ENCODE measurements around the gene TSPAN15. TPM values are rescaled to one million over a fixed set of nuclear protein-coding genes. Genes with fewer than 3 reads are reported as not detected.

Gene TSPAN15
- total RNA-seq, 1 experiment from 2014 or later = 108 TPM

DNA sequence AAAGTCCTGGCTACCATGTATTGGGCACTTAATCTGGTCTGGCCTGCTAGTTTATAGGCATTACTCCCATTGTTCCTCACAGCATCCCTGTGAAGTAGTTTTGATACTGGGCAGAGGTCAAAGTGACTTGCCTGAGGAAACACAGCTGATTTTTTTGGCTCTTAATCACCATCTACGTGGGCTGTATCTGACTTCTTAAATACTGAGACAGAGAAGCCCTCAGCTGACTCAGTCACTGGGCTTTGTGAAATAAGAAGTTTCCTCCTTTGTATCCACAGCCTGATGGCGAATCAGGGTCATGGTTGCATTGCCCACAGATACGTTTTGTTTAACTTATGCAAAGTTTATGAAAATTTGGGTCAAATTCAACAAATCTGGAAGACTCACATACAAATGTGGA is 47.7 kb upstream of the TSPAN15 start:
- H3K4me1 ChIP-seq (replicated peaks; ENCODE audit: insufficient read depth) = peaks cover 7% of the 10 kb centered on the region
- DNase-seq = no peak
- H3K27ac ChIP-seq = no peak overlapping the region
- H3K79me2 ChIP-seq (ENCODE audit: low read depth) = no peaks in the 10 kb centered on the region
- no peaks in the 10 kb centered on the region for H3K27me3 ChIP-seq (ENCODE audit: insufficient read depth, low read depth)
- no peaks in the 10 kb centered on the region for H3K9me3 ChIP-seq (ENCODE audit: insufficient read depth, low read depth)
- no peaks in the 10 kb centered on the region for H3K36me3 ChIP-seq (ENCODE audit: low read depth)
- H3K4me3 ChIP-seq = no peak overlapping the region
- intact Hi-C loops (cut with micrococcal nuclease; ENCODE audit: unreplicated experiment) = loop anchor here (10.0 kb wide), 2 partner anchors 311 to 599 kb away; no protein-coding TSS in a partner anchor
- BruUV-seq (replicated peaks) = no TSS peak
- no peak overlapping the region for H2AFZ ChIP-seq
- H4K20me1 ChIP-seq (ENCODE audit: insufficient read depth) = no peaks in the 10 kb centered on the region
- no peak overlapping the region for H3K4me2 ChIP-seq
- TF ChIP-seq, protein P1, sequence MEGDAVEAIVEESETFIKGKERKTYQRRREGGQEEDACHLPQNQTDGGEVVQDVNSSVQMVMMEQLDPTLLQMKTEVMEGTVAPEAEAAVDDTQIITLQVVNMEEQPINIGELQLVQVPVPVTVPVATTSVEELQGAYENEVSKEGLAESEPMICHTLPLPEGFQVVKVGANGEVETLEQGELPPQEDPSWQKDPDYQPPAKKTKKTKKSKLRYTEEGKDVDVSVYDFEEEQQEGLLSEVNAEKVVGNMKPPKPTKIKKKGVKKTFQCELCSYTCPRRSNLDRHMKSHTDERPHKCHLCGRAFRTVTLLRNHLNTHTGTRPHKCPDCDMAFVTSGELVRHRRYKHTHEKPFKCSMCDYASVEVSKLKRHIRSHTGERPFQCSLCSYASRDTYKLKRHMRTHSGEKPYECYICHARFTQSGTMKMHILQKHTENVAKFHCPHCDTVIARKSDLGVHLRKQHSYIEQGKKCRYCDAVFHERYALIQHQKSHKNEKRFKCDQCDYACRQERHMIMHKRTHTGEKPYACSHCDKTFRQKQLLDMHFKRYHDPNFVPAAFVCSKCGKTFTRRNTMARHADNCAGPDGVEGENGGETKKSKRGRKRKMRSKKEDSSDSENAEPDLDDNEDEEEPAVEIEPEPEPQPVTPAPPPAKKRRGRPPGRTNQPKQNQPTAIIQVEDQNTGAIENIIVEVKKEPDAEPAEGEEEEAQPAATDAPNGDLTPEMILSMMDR (conservative IDR thresholded peaks at IDR 0.05) = no peak
- TF ChIP-seq EZH2 (IDR thresholded peaks at IDR 0.05; ENCODE audit: low read depth) = no peak
- H3F3A ChIP-seq (ENCODE audit: insufficient read depth, low read depth) = peaks cover 21% of the 10 kb centered on the region; the same call in 1 of the 2 replicates
- ChIA-PET CTCF (interaction anchor here (0.5 to 0.8 kb wide), 2 partner anchors 165 to 168 kb away, joined by 3 to 5 read pairs; no protein-coding TSS in a partner anchor), POLR2A (ENCODE audit: unreplicated experiment) (no interaction called here)
- no peaks in the 10 kb centered on the region for H3K9me2 ChIP-seq (ENCODE audit: insufficient read depth)

DNA sequence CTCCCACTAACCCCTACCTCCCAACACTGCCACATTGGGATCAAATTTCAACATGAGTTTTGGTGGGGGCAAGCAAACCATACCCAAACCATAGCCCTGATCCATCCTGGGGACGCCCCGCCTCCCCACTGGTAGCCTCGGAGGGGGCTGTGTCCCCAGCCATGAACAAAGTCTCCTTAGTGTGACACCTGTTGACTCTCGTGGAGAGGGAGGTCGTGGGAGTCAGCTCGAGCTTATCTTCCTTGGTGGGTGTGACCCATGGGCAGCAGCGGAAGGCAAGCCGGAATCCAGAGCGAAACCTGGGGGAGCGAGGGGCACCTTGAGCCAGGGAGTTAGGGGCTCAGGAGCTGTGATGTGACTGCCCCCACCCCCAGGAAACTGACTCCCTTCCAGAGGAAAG is 46.5 kb upstream of the TSPAN15 start:
- Histone ChIP-seq H3K9me3 (ENCODE audit: insufficient read depth, low read depth) (no peaks in the 10 kb centered on the region), H3K27me3 (ENCODE audit: insufficient read depth, low read depth) (no peaks in the 10 kb centered on the region), H3K9me2 (ENCODE audit: insufficient read depth) (no peaks in the 10 kb centered on the region), H2AFZ (no peak overlapping the region), H3K4me1 (replicated peaks; ENCODE audit: insufficient read depth) (peaks cover 14% of the 10 kb centered on the region), H3K36me3 (ENCODE audit: low read depth) (no peaks in the 10 kb centered on the region), H3K4me2 (no peak overlapping the region), H3K4me3 (no peak overlapping the region), H3F3A (ENCODE audit: insufficient read depth, low read depth) (peaks cover 21% of the 10 kb centered on the region; the same call in 1 of the 2 replicates), H3K27ac (no peak overlapping the region), H3K79me2 (ENCODE audit: low read depth) (no peaks in the 10 kb centered on the region), H4K20me1 (ENCODE audit: insufficient read depth) (no peaks in the 10 kb centered on the region)
- ChIA-PET POLR2A (ENCODE audit: unreplicated experiment) (no interaction called here), CTCF (no interaction called here)
- no peak for TF ChIP-seq EZH2 (IDR thresholded peaks at IDR 0.05; ENCODE audit: low read depth)
- TF ChIP-seq, protein P1 (conservative IDR thresholded peaks at IDR 0.05) = no peak
- no peak for DNase-seq
- intact Hi-C loops (cut with micrococcal nuclease; ENCODE audit: unreplicated experiment) = loop anchor here (5.0 to 10.0 kb wide), 5 partner anchors 167 to 600 kb away; partner anchors contain the start of gene KIFBP
- no TSS peak for BruUV-seq (replicated peaks)

DNA sequence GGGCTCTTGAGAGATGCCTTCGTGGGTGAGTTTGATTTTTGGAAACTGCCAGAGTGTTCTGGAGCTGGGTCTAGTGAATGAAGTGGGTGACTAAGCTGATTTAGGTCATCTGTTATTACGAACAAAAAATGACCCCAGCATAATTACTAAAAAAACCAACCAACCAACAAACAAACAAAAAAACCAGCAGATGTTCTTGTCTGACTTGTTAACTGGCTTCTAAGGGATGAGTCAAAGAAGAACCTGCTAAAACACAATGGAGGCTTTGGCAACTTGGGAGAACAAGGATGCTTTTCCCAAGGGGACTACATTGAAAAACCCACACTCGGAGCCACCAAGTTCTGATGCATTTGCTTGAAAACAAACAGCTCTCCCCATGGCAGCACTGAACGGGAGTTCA is 46.0 kb upstream of the TSPAN15 start:
- Histone ChIP-seq H3K9me3 (ENCODE audit: insufficient read depth, low read depth) (no peaks in the 10 kb centered on the region), H3K4me2 (no peak overlapping the region), H3K36me3 (ENCODE audit: low read depth) (no peaks in the 10 kb centered on the region), H3F3A (ENCODE audit: insufficient read depth, low read depth) (peaks cover 21% of the 10 kb centered on the region; the same call in 1 of the 2 replicates), H2AFZ (no peak overlapping the region), H3K9me2 (ENCODE audit: insufficient read depth) (no peaks in the 10 kb centered on the region), H3K27ac (no peak overlapping the region), H4K20me1 (ENCODE audit: insufficient read depth) (no peaks in the 10 kb centered on the region), H3K79me2 (ENCODE audit: low read depth) (no peaks in the 10 kb centered on the region), H3K4me3 (no peak overlapping the region), H3K4me1 (replicated peaks; ENCODE audit: insufficient read depth) (peaks cover 14% of the 10 kb centered on the region), H3K27me3 (ENCODE audit: insufficient read depth, low read depth) (no peaks in the 10 kb centered on the region)
- CTCF ChIA-PET = interaction anchor here (0.6 to 1.1 kb wide), 2 partner anchors 52 to 232 kb away, joined by 3 to 8 read pairs; no protein-coding TSS in a partner anchor
- BruUV-seq (replicated peaks) = no TSS peak
- intact Hi-C loops (cut with micrococcal nuclease; ENCODE audit: unreplicated experiment) = loop anchor here (5.0 to 10.0 kb wide), 5 partner anchors 168 to 600 kb away; partner anchors contain the start of gene KIFBP
- no peak for TF ChIP-seq EZH2 (IDR thresholded peaks at IDR 0.05; ENCODE audit: low read depth)
- TF ChIP-seq, protein P1 (conservative IDR thresholded peaks at IDR 0.05) = no peak
- POLR2A ChIA-PET (ENCODE audit: unreplicated experiment) = no interaction called here
- DNase-seq = no peak
